SK-N-MC (cell line): ENCODE data around the gene EPB41L1.

ENCODE experiments used
- EZH2 ChIP-seq: fragments of 200-600 bp; sonication (generic); IDR thresholded peaks from one replicate; pipeline ENCODE4 v1.6.1; 2017; ENCODE audit warnings: antibody characterized with exemption
- POLR2AphosphoS5 ChIP-seq: IDR thresholded peaks from 2 replicates; pipeline ENCODE4 v1.6.1; 2012; ENCODE audit warnings: mild to moderate bottlenecking, low read depth, low read length, borderline replicate concordance

- TF ChIP-seq POLR2AphosphoS5 (no peak), EZH2 (no peak)
Observed at GRCh38 chr20:36109251-36109947, 45.1 kb upstream of the EPB41L1 start.
